ENCODE measurements around the gene PDP2.
A peak's percentile ranks its signal among the peaks of the same experiment; 100 is the strongest.

The PDP2 gene

DNA sequence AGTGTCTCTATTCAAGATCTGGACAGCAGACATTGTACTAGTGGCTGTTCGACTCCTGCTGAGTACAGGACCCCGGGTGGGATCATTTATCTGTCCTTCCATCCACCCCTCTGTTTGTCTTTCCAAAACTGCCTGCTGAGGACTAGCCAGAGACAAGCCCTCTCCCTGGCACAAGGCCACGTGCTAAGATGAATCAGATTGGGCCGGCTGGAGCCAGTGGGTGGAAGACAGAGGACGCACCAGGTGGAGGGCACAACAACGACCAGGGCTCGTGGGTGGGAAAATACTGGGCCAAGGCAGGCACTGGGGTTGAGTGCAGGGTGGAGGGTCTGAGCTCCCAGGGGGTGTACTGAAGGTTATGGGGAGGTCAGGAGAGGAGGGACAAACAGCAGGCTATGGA, 37.5 kb upstream of the PDP2 start:
- Histone ChIP-seq H3K4me1 (ENCODE audit: control extremely low read depth in 1 of 4, control insufficient read depth in 4 of 4, insufficient read depth in 4 of 4, low read length in 3 of 4) (peaks cover 0 to 14% (median 11%) of the 10 kb centered on the region in 4 experiments), H3K36me3 (ENCODE audit: control insufficient read depth in 4 of 4, insufficient read depth in 4 of 4, low read length in 3 of 4) (no peaks in the 10 kb centered on the region), H3K27me3 (replicated peaks in 2 of 5; ENCODE audit: control insufficient read depth in 4 of 5, insufficient read depth in 5 of 5, low read length in 4 of 5) (peaks cover 0 to 43% (median 23%) of the 10 kb centered on the region in 5 experiments), H3K4me3 (ENCODE audit: control insufficient read depth in 1 of 7, extremely low read depth in 1 of 7, insufficient read depth in 4 of 7, low read depth in 2 of 7, low read length in 6 of 7) (no peak overlapping the region), H3K27ac (ENCODE audit: insufficient read depth in 1 of 2, low read depth in 1 of 2, low read length in 2 of 2, poor library complexity in 1 of 2, severe bottlenecking in 2 of 2) (no peak overlapping the region), H3K9me3 (ENCODE audit: control extremely low read depth in 1 of 5, control insufficient read depth in 4 of 5, insufficient read depth in 2 of 5, low read depth in 1 of 5, low read length in 4 of 5) (peaks cover 0 to 3% (median 0%) of the 10 kb centered on the region in 5 experiments)
- no peak for DNase-seq
- ChIA-PET POLR2A (no interaction called here), CTCF (interaction anchor here (1.5 to 10.4 kb wide), 4 partner anchors 8 to 28 kb away, joined by 3 to 67 read pairs (median 18); partner anchors contain the start of gene NAE1)
- 85% methylated on average over 7 of the region's 7 CpGs for whole genome bisulfite sequencing (ENCODE audit: insufficient coverage)

DNA sequence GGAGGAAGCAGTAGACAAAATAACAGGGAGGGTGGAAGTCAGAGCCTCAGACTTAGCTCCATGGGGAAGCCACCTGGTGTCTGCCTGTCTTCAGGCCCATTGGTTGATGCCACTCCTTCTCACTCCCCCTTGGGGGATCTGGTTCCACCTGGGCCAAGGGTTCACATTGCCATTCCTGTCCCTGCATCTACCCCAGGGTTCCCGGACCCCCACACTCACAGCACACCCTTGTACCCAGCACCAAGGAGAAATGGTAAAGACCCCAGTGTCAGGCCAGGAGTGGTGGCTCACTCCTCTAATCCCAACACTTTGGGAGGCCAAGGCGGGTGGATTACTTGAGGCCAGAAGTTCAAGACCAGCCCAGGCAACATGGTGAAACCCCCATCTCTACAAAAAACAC, 37.1 kb upstream of the PDP2 start:
- Histone ChIP-seq H3K4me3 (ENCODE audit: control insufficient read depth in 1 of 7, extremely low read depth in 1 of 7, insufficient read depth in 4 of 7, low read depth in 2 of 7, low read length in 6 of 7) (no peak overlapping the region), H3K27ac (ENCODE audit: insufficient read depth in 1 of 2, low read depth in 1 of 2, low read length in 2 of 2, poor library complexity in 1 of 2, severe bottlenecking in 2 of 2) (no peak overlapping the region), H3K36me3 (ENCODE audit: control insufficient read depth in 4 of 4, insufficient read depth in 4 of 4, low read length in 3 of 4) (no peaks in the 10 kb centered on the region), H3K9me3 (ENCODE audit: control extremely low read depth in 1 of 5, control insufficient read depth in 4 of 5, insufficient read depth in 2 of 5, low read depth in 1 of 5, low read length in 4 of 5) (peaks cover 0 to 3% (median 0%) of the 10 kb centered on the region in 5 experiments), H3K27me3 (replicated peaks in 2 of 5; ENCODE audit: control insufficient read depth in 4 of 5, insufficient read depth in 5 of 5, low read length in 4 of 5) (peaks cover 0 to 43% (median 24%) of the 10 kb centered on the region in 5 experiments), H3K4me1 (ENCODE audit: control extremely low read depth in 1 of 4, control insufficient read depth in 4 of 4, insufficient read depth in 4 of 4, low read length in 3 of 4) (peaks cover 0 to 14% (median 11%) of the 10 kb centered on the region in 4 experiments)
- no peak for DNase-seq
- WGBS (ENCODE audit: insufficient coverage), result no CpG with 5 or more reads among the region's 2 CpGs
- ChIA-PET POLR2A (interaction anchor here (0.6 kb wide), 1 partner anchor 45 kb away, joined by 4 read pairs; no protein-coding TSS in a partner anchor), CTCF (interaction anchor here (0.9 to 10.4 kb wide), 6 partner anchors 8 to 28 kb away, joined by 3 to 67 read pairs (median 5); partner anchors contain the start of gene NAE1)

DNA sequence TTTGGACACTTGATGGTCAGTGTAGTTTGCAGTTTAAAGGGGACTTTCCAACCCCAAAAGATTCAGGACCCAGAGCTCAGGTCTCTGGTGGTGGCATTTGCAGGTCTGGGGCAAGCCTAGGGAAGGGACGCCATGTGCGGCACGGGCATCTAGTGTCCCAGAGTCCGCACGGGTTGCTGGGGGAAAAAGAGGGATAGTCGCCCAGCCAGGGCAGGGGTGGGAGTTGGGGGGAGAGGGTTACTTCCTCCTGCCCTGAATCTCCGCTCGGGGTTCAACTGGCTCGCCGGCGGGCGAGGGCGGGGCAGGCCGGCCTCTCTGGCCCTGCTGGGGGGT, 36.3 kb upstream of the PDP2 start:
- DNase-seq, result no peak
- POLR2A ChIA-PET, result interaction anchor here (0.6 to 0.8 kb wide), 2 partner anchors 13 to 46 kb away, joined by 3 to 4 read pairs; partner anchors contain the start of gene NAE1

DNA sequence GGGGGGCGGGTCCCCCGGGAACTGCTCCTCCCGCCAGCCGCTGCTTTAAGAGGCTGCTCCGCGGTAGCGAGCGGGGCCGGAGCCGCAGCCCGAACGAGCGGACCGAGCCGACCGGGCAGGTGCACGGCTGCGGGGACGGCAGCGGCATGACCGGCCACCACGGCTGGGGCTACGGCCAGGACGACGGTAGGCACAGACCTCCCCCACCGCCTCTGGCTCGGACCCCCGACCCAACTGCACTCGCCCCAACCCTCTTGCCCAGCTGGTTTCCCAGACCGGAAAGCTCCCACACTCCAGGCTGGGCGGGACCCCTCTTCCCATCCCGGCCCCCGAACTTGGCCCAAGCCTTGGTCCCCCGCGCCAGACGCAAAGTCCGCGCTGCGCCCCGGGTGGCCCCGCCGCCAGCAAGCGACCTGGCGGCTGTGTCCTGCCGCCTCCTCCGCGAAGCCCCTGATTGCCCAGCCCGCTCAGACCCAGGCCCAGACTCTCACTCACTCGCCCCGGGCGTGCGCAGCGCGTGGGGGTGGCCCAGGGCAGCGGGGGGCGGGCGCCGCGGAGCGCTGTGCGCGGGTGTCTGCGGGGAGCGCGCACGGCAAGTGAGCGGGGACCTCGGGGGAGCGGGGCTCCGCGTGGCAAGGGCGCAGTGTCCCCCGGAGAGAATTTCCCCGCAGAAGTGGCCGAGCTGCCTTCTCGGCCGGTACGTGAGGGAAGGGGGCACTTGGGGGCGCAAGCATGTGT, 35.8 kb upstream of the PDP2 start, which contains the start of gene CA7:
TSS of gene CA7 (plus strand) at position 73 of the 738 bp plus-strand sequence. CDS start at position 147, 74 bp downstream.
- H3K4me1 ChIP-seq (ENCODE audit: control extremely low read depth in 1 of 4, control insufficient read depth in 4 of 4, insufficient read depth in 4 of 4, low read length in 3 of 4), result peaks cover 0 to 14% (median 11%) of the 10 kb centered on the region in 4 experiments
- ChIA-PET CTCF (interaction anchor here (0.7 to 10.4 kb wide), 5 partner anchors 10 to 29 kb away, joined by 3 to 67 read pairs (median 5); partner anchors contain the start of gene NAE1), POLR2A (interaction anchor here (0.6 to 0.8 kb wide), 2 partner anchors 10 to 14 kb away, joined by 3 read pairs; partner anchors contain the start of gene NAE1)
- no peak within 1 kb of the TSS for H3K27ac ChIP-seq (ENCODE audit: insufficient read depth in 1 of 2, low read depth in 1 of 2, low read length in 2 of 2, poor library complexity in 1 of 2, severe bottlenecking in 2 of 2)
- DNase-seq, result peak in 1 of 3 donors; percentile 44
- peaks cover 0 to 43% (median 26%) of the 10 kb centered on the region in 5 experiments for H3K27me3 ChIP-seq (replicated peaks in 2 of 5; ENCODE audit: control insufficient read depth in 4 of 5, insufficient read depth in 5 of 5, low read length in 4 of 5)
- H3K4me3 ChIP-seq (ENCODE audit: control insufficient read depth in 1 of 7, extremely low read depth in 1 of 7, insufficient read depth in 4 of 7, low read depth in 2 of 7, low read length in 6 of 7), result peak within 1 kb of the TSS in 6 of 7 experiments; percentile 36 to 71 (median 54)
- under 1% methylated on average over 46 of the region's 79 CpGs for WGBS (ENCODE audit: insufficient coverage)
- no peaks in the 10 kb centered on the region for H3K36me3 ChIP-seq (ENCODE audit: control insufficient read depth in 4 of 4, insufficient read depth in 4 of 4, low read length in 3 of 4)
- no peaks in the 10 kb centered on the region for H3K9me3 ChIP-seq (ENCODE audit: control extremely low read depth in 1 of 5, control insufficient read depth in 4 of 5, insufficient read depth in 2 of 5, low read depth in 1 of 5, low read length in 4 of 5)

More for the DNA sequence above, 36.3 kb upstream of the PDP2 start:
- Histone ChIP-seq H3K4me3 (ENCODE audit: control insufficient read depth in 1 of 7, extremely low read depth in 1 of 7, insufficient read depth in 4 of 7, low read depth in 2 of 7, low read length in 6 of 7) (peak overlapping the region in 3 of 7 experiments; percentile 50 to 65 (median 57)), H3K27me3 (replicated peaks in 2 of 5; ENCODE audit: control insufficient read depth in 4 of 5, insufficient read depth in 5 of 5, low read length in 4 of 5) (peaks cover 0 to 43% (median 26%) of the 10 kb centered on the region in 5 experiments), H3K27ac (ENCODE audit: insufficient read depth in 1 of 2, low read depth in 1 of 2, low read length in 2 of 2, poor library complexity in 1 of 2, severe bottlenecking in 2 of 2) (no peak overlapping the region), H3K4me1 (ENCODE audit: control extremely low read depth in 1 of 4, control insufficient read depth in 4 of 4, insufficient read depth in 4 of 4, low read length in 3 of 4) (peaks cover 0 to 14% (median 11%) of the 10 kb centered on the region in 4 experiments), H3K36me3 (ENCODE audit: control insufficient read depth in 4 of 4, insufficient read depth in 4 of 4, low read length in 3 of 4) (no peaks in the 10 kb centered on the region), H3K9me3 (ENCODE audit: control extremely low read depth in 1 of 5, control insufficient read depth in 4 of 5, insufficient read depth in 2 of 5, low read depth in 1 of 5, low read length in 4 of 5) (no peaks in the 10 kb centered on the region)
- CTCF ChIA-PET, result interaction anchor here (0.9 to 10.4 kb wide), 5 partner anchors 9 to 29 kb away, joined by 3 to 67 read pairs (median 5); partner anchors contain the start of gene NAE1
- 27% methylated on average over 3 of the region's 14 CpGs for WGBS (ENCODE audit: insufficient coverage)

DNA sequence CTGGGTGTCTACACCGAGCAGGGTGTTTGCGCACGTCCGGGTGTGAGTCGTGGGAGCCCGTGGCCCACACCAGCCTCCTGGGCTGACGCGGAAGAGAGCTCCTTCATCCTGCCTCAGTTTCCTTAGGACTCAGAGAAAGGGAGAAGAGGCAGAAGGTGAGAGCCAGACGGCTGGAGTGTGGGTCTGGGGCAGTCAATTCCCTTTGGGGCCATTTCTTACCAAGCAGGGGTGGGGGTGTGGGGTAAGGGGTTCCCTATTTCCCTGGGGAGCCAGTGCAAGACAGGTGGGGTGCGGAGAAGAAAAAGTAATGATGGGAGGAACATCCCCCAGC, 35.3 kb upstream of the PDP2 start:
- Histone ChIP-seq H3K9me3 (ENCODE audit: control extremely low read depth in 1 of 5, control insufficient read depth in 4 of 5, insufficient read depth in 2 of 5, low read depth in 1 of 5, low read length in 4 of 5) (no peaks in the 10 kb centered on the region), H3K4me3 (ENCODE audit: control insufficient read depth in 1 of 7, extremely low read depth in 1 of 7, insufficient read depth in 4 of 7, low read depth in 2 of 7, low read length in 6 of 7) (peak overlapping the region in 6 of 7 experiments; percentile 36 to 71 (median 54)), H3K4me1 (ENCODE audit: control extremely low read depth in 1 of 4, control insufficient read depth in 4 of 4, insufficient read depth in 4 of 4, low read length in 3 of 4) (peaks cover 0 to 14% (median 11%) of the 10 kb centered on the region in 4 experiments), H3K27ac (ENCODE audit: insufficient read depth in 1 of 2, low read depth in 1 of 2, low read length in 2 of 2, poor library complexity in 1 of 2, severe bottlenecking in 2 of 2) (no peak overlapping the region), H3K36me3 (ENCODE audit: control insufficient read depth in 4 of 4, insufficient read depth in 4 of 4, low read length in 3 of 4) (no peaks in the 10 kb centered on the region), H3K27me3 (replicated peaks in 2 of 5; ENCODE audit: control insufficient read depth in 4 of 5, insufficient read depth in 5 of 5, low read length in 4 of 5) (peaks cover 0 to 43% (median 26%) of the 10 kb centered on the region in 5 experiments)
- DNase-seq, result no peak
- WGBS (ENCODE audit: insufficient coverage), result 0% methylated on average over 1 of the region's 10 CpGs
- CTCF ChIA-PET, result interaction anchor here (0.7 to 10.4 kb wide), 3 partner anchors 13 to 28 kb away, joined by 3 to 67 read pairs (median 31); partner anchors contain the start of gene NAE1
- POLR2A ChIA-PET, result interaction anchor here (0.6 kb wide), 1 partner anchor 10 kb away, joined by 3 read pairs; no protein-coding TSS in a partner anchor

DNA sequence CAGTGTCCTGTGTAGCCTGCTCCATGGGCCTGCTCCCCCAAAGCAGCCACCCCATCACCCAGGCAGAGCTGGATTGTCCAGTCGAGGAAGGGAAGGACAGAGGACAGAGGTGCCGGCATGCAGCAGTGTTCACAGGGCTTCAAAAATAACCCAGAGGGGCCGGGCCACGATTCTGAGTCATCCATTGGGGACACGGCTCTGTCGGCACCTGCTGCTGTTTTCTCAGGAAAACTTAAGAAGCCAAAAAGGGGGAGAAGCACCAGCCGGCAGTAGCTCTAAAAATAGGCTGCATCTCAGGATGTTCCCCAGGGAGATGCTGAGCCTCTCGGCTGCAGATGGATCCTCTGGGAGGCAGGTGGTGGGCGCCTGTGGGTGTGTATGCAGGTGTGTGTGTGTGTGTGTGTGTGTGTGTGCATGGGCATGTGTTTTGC, 34.5 kb upstream of the PDP2 start:
- Histone ChIP-seq H3K27ac (ENCODE audit: insufficient read depth in 1 of 2, low read depth in 1 of 2, low read length in 2 of 2, poor library complexity in 1 of 2, severe bottlenecking in 2 of 2) (no peak overlapping the region), H3K4me1 (ENCODE audit: control extremely low read depth in 1 of 4, control insufficient read depth in 4 of 4, insufficient read depth in 4 of 4, low read length in 3 of 4) (peaks cover 0 to 14% (median 11%) of the 10 kb centered on the region in 4 experiments), H3K4me3 (ENCODE audit: control insufficient read depth in 1 of 7, extremely low read depth in 1 of 7, insufficient read depth in 4 of 7, low read depth in 2 of 7, low read length in 6 of 7) (no peak overlapping the region), H3K36me3 (ENCODE audit: control insufficient read depth in 4 of 4, insufficient read depth in 4 of 4, low read length in 3 of 4) (no peaks in the 10 kb centered on the region), H3K9me3 (ENCODE audit: control extremely low read depth in 1 of 5, control insufficient read depth in 4 of 5, insufficient read depth in 2 of 5, low read depth in 1 of 5, low read length in 4 of 5) (no peaks in the 10 kb centered on the region), H3K27me3 (replicated peaks in 2 of 5; ENCODE audit: control insufficient read depth in 4 of 5, insufficient read depth in 5 of 5, low read length in 4 of 5) (peaks cover 0 to 43% (median 26%) of the 10 kb centered on the region in 5 experiments)
- POLR2A ChIA-PET, result no interaction called here
- no peak for DNase-seq
- CTCF ChIA-PET, result interaction anchor here (0.6 to 10.4 kb wide), 6 partner anchors 13 to 25 kb away, joined by 5 to 67 read pairs (median 8); partner anchors contain the start of gene NAE1
- 82% methylated on average over 6 of the region's 9 CpGs for WGBS (ENCODE audit: insufficient coverage)

Measured in common myeloid progenitor, CD34-positive (primary cell).